B cell (primary cell): Measurements from ENCODE around the gene NEU2. TPM values are rescaled to one million over a fixed set of nuclear protein-coding genes. Genes with fewer than 3 reads are reported as not detected.
A peak's percentile ranks its signal among the peaks of the same experiment; 100 is the strongest.

Source experiments
- ATAC-seq: fragments of 200-7000 bp; cut with Tn5 transposase; one replicate; pipeline ENCODE4 v1.10.0; 2021; ENCODE audit warnings: low read depth, mild to moderate bottlenecking, moderate number of reproducible peaks, moderate library complexity
- CTCF ChIA-PET: fragments of 350-600 bp; sonication (Branson Sonifier 250); formaldehyde crosslinking; loops from one replicate; lab custom pipeline; 2021; ENCODE audit warnings: antibody characterized with exemption, inconsistent platforms; lab: Charles Lee
- POLR2A ChIA-PET: fragments of 350-600 bp; sonication (Branson Sonifier 250); formaldehyde crosslinking; loops from one replicate; lab custom pipeline; 2021; ENCODE audit warnings: antibody characterized with exemption; lab: Charles Lee
- DNase-seq: peaks from one replicate; pipeline ENCODE4 v3.0.0; 2013
- H2AFZ ChIP-seq: 2 replicates; pipeline ENCODE4 v1.6.1; 2012; ENCODE audit warnings: mild to moderate bottlenecking, low read depth, low read length; ENCODE audit not compliant: insufficient read depth, poor library complexity, severe bottlenecking
- H3K27ac ChIP-seq, 2 donors: 1 replicate in 1 of 2; 2 replicates in 1 of 2; pipeline ENCODE4 v1.5.1; 2012 to 2013; ENCODE audit warnings: low read length in 2 of 2, mild to moderate bottlenecking in 2 of 2, moderate library complexity in 1 of 2
- H3K27me3 ChIP-seq, 4 experiments: fragments of 200-600 bp in 1 of 4; sonication (generic) in 1 of 4; replicated peaks in 1 of 4; 1 replicate in 2 of 4; 2 replicates in 2 of 4; pipeline versions ENCODE4 v1.6.1 to v1.7.0; 2013 to 2016; ENCODE audit warnings: low read length in 3 of 4, mild to moderate bottlenecking in 2 of 4, mixed read lengths in 1 of 4, moderate library complexity in 1 of 4; ENCODE audit not compliant: insufficient read depth in 4 of 4, control insufficient read depth in 3 of 4; ENCODE audit errors: control extremely low read depth in 1 of 4
- H3K36me3 ChIP-seq, 2 experiments: replicated peaks in 1 of 2; 1 replicate in 1 of 2; 2 replicates in 1 of 2; pipeline versions ENCODE4 v1.6.1 to v1.7.1; 2013; ENCODE audit warnings: low read length in 1 of 2; ENCODE audit not compliant: insufficient read depth in 2 of 2, control insufficient read depth in 1 of 2; ENCODE audit errors: control extremely low read depth in 1 of 2, extremely low read depth in 1 of 2
- H3K4me1 ChIP-seq, 2 donors: fragments of 200-600 bp in 1 of 2; sonication (generic) in 1 of 2; 1 replicate in 1 of 2; 2 replicates in 1 of 2; pipeline versions ENCODE4 v1.5.1 to v1.6.1; 2013 to 2017; ENCODE audit warnings: low read length in 2 of 2; ENCODE audit not compliant: control insufficient read depth in 2 of 2, insufficient read depth in 2 of 2
- H3K4me2 ChIP-seq: replicated peaks from 2 replicates; pipeline ENCODE3; 2012; ENCODE audit warnings: mild to moderate bottlenecking, low read depth, low read length; ENCODE audit not compliant: poor library complexity, severe bottlenecking
- H3K4me3 ChIP-seq, 5 experiments: fragments of 200-600 bp in 1 of 5; sonication (generic) in 1 of 5; 1 replicate in 3 of 5; 2 replicates in 2 of 5; pipeline versions ENCODE4 v1.5.1 to v1.7.0; 2011 to 2016; ENCODE audit warnings: low read length in 4 of 5, mild to moderate bottlenecking in 4 of 5, low read depth in 2 of 5, control low read depth in 1 of 5, moderate library complexity in 1 of 5; ENCODE audit not compliant: insufficient read depth in 1 of 5; ENCODE audit errors: control extremely low read depth in 1 of 5, extremely low read depth in 1 of 5
- H3K79me2 ChIP-seq: fragments of 200-600 bp; sonication (generic); one replicate; pipeline ENCODE4 v1.6.0; 2016; ENCODE audit warnings: low read length; ENCODE audit not compliant: control insufficient read depth, insufficient read depth
- H3K9ac ChIP-seq: fragments of 200-600 bp; sonication (generic); 2 replicates; pipeline ENCODE4 v1.6.1; 2017; ENCODE audit warnings: mild to moderate bottlenecking, low read length, moderate library complexity
- H3K9me3 ChIP-seq, 3 donors: one replicate each; pipeline versions ENCODE4 v1.6.1 to v1.7.1; 2013; ENCODE audit warnings: low read length in 2 of 3; ENCODE audit not compliant: control insufficient read depth in 2 of 3, insufficient read depth in 1 of 3; ENCODE audit errors: control extremely low read depth in 1 of 3
- H4K20me1 ChIP-seq: 2 replicates; pipeline ENCODE4 v1.6.0; 2012; ENCODE audit warnings: mild to moderate bottlenecking, low read length; ENCODE audit not compliant: insufficient read depth, control insufficient read depth, poor library complexity, severe bottlenecking
- H3K27ac Mint-ChIP-seq: one replicate; pipeline ENCODE4 v1.8.0; 2021; ENCODE audit warnings: mixed read lengths
- H3K27me3 Mint-ChIP-seq: one replicate; pipeline ENCODE4 v1.8.0; 2021; ENCODE audit warnings: mixed read lengths
- H3K4me1 Mint-ChIP-seq: one replicate; pipeline ENCODE4 v1.8.0; 2021; ENCODE audit warnings: mixed read lengths
- H3K4me3 Mint-ChIP-seq: one replicate; pipeline ENCODE4 v1.8.0; 2021; ENCODE audit warnings: mixed read lengths
- H3K9me3 Mint-ChIP-seq: one replicate; pipeline ENCODE4 v1.8.0; 2022; ENCODE audit warnings: mixed read lengths; ENCODE audit not compliant: insufficient read depth
- EZH2 ChIP-seq: IDR thresholded peaks from 2 replicates; pipeline ENCODE4 v1.6.1; 2012; ENCODE audit warnings: borderline replicate concordance, low read depth, mild to moderate bottlenecking, moderate library complexity, low read length; ENCODE audit not compliant: insufficient read depth, poor library complexity, severe bottlenecking
- WGBS: methylation state at CpG from one replicate; pipeline ENCODE4 v1.1.5; 2013; ENCODE audit warnings: missing lambda C conversion rate; ENCODE audit not compliant: insufficient coverage; 5-methylcytosine and 5-hydroxymethylcytosine counted together
- intact Hi-C: fragments of 100-400 bp; cut with micrococcal nuclease; formaldehyde crosslinking; loops from one replicate; pipeline ENCODE4 v1.10.0; 2022
- polyA plus RNA-seq: library from polyadenylated mRNA; depleted of rRNA; stranded (reverse); fragments of >200 nt; gene quantifications from 2 replicates; pipeline ENCODE4 v1.2.3, GENCODE V29; 2012
- total RNA-seq, 2 donors: library from RNA; stranded (reverse); fragments of 120-200 nt in 1 of 2; gene quantifications; 1 replicate in 1 of 2; 2 replicates in 1 of 2; pipeline versions ENCODE4 v1.2.3 to v1.2.4, GENCODE V29; 2013 to 2022
- TF ChIP-seq, protein P1 (sequence below): fragments of 200-600 bp; IDR thresholded peaks from one replicate; pipeline ENCODE4 v1.8.0; 2022; ENCODE audit warnings: antibody characterized with exemption, mild to moderate bottlenecking

NEU2 gene
- total and polyA plus RNA-seq, 2 donors (not counting 1 experiment from before 2014, with no cell fraction given), result not detected

DNA sequence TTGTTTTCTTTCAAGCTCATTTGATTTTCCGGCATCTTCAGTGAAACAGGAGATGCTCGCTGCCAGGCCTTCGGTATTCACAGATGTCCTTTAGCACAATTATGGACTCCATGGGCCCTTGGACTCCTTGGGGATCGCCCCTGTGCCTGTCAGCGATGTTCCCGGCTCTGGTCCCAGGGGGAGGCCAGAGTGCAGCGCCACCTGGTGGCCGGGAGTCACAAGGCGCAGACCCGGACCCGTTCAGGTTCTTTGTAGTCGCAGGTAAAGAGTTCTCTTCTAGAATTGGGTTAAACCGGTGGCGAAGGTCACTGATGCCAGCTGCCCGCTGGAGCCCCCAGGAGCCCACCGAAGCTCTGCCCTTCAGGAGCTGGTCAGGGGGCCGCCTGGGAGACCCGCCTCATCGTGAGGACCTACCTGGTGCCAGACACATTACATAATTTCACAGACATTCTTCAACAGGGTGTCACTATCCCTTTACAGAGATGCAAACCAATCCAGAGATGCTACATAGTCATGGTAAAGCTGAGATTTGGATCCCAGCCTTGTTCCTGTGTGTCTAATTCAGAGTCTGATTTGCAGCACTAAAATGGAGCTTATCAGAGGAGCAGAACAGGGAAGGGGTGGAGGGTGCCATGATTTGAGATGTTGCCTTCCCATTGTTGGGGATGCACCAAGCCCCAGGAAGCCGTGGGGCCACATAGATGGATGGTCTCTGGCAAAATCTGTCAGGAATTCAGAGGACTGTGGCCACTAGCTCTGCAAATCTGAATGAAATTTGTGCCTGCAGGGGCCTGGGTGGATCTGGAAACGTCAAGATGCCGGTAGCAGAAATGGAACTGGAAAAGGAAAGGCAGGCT lies 21.7 kb downstream of the NEU2 start:
- Mint-ChIP-seq H3K27me3 (no peaks in the 10 kb centered on the region), H3K4me1 (peaks cover 18% of the 10 kb centered on the region), H3K4me3 (peak overlapping the region; percentile 6), H3K27ac (peak overlapping the region; percentile 56), H3K9me3 (no peaks in the 10 kb centered on the region)
- H3K27me3 ChIP-seq, result no peaks in the 10 kb centered on the region
- DNase-seq, result peak; percentile 76
- no peaks in the 10 kb centered on the region for H3K9me3 ChIP-seq
- H3K9ac ChIP-seq, result no peak overlapping the region
- intact Hi-C loops, result loop anchor here (5.0 kb wide), 1 partner anchor 202 kb away; no protein-coding TSS in a partner anchor
- H3K79me2 ChIP-seq, result peaks cover 28% of the 10 kb centered on the region
- peak; percentile 81 for ATAC-seq
- WGBS, result 34% methylated on average over 22 of the region's 22 CpGs
- ChIA-PET CTCF (interaction anchor here (0.6 to 4.3 kb wide), 46 partner anchors 10 to 389 kb away, joined by 3 to 38 read pairs (median 6); partner anchors contain the start of gene ATG16L1), POLR2A (interaction anchor here (0.5 kb wide), 1 partner anchor 56 kb away, joined by 7 read pairs; no protein-coding TSS in a partner anchor)
- H2AFZ ChIP-seq, result peak overlapping the region; percentile 40
- H3K36me3 ChIP-seq, result no peaks in the 10 kb centered on the region
- H4K20me1 ChIP-seq, result no peaks in the 10 kb centered on the region
- H3K4me1 ChIP-seq, result peaks cover 9 to 14% of the 10 kb centered on the region in 2 donors
- H3K4me2 ChIP-seq, result peak overlapping the region; percentile 27
- no peak overlapping the region for H3K27ac ChIP-seq
- H3K4me3 ChIP-seq, result no peak overlapping the region
- TF ChIP-seq EZH2, result no peak
- TF ChIP-seq, protein P1, sequence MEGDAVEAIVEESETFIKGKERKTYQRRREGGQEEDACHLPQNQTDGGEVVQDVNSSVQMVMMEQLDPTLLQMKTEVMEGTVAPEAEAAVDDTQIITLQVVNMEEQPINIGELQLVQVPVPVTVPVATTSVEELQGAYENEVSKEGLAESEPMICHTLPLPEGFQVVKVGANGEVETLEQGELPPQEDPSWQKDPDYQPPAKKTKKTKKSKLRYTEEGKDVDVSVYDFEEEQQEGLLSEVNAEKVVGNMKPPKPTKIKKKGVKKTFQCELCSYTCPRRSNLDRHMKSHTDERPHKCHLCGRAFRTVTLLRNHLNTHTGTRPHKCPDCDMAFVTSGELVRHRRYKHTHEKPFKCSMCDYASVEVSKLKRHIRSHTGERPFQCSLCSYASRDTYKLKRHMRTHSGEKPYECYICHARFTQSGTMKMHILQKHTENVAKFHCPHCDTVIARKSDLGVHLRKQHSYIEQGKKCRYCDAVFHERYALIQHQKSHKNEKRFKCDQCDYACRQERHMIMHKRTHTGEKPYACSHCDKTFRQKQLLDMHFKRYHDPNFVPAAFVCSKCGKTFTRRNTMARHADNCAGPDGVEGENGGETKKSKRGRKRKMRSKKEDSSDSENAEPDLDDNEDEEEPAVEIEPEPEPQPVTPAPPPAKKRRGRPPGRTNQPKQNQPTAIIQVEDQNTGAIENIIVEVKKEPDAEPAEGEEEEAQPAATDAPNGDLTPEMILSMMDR, result peak; percentile 95

- ATAC-seq (no peak), DNase-seq (no peak)
- CTCF ChIA-PET, result interaction anchor here (1.2 to 4.3 kb wide), 8 partner anchors 11 to 117 kb away, joined by 3 to 32 read pairs (median 12); no protein-coding TSS in a partner anchor
- Histone ChIP-seq H3K4me1 (peaks cover 16 to 24% of the 10 kb centered on the region in 2 donors), H3K4me2 (no peak overlapping the region), H2AFZ (no peak overlapping the region), H3K4me3 (no peak overlapping the region), H3K9me3 (peaks cover 0 to 3% (median 0%) of the 10 kb centered on the region in 3 donors), H3K79me2 (peaks cover 37% of the 10 kb centered on the region), H3K9ac (no peak overlapping the region), H3K27me3 (no peaks in the 10 kb centered on the region), H3K27ac (no peak overlapping the region), H3K36me3 (no peaks in the 10 kb centered on the region), H4K20me1 (no peaks in the 10 kb centered on the region)
- H3K27me3 Mint-ChIP-seq, result no peaks in the 10 kb centered on the region
- H3K27ac Mint-ChIP-seq, result no peak overlapping the region
- POLR2A ChIA-PET, result no interaction called here
- no peak overlapping the region for H3K4me3 Mint-ChIP-seq
- no CpG with 5 or more reads among the region's 2 CpGs for WGBS
- no peak for TF ChIP-seq EZH2
- TF ChIP-seq, protein P1, result no peak
- no peaks in the 10 kb centered on the region for H3K9me3 Mint-ChIP-seq
- peaks cover 26% of the 10 kb centered on the region for H3K4me1 Mint-ChIP-seq
- intact Hi-C loops, result no loop called here
Observed at GRCh38 chr2:233055362-233055761, 22.9 kb downstream of the NEU2 start.
